Mucosa of descending colon (tissue), 3 donors: ENCODE data around the gene RIOK2. TPM values are rescaled to one million over a fixed set of nuclear protein-coding genes. Genes with fewer than 3 reads are reported as not detected.

Source experiments
- ATAC-seq: fragments of 200-7000 bp; cut with Tn5 transposase; one replicate; pipeline ENCODE4 v1.9.1; 2020; ENCODE audit warnings: mild to moderate bottlenecking, moderate library complexity
- DNase-seq, 3 donors: peaks; one replicate each; pipeline ENCODE4 v3.0.0-alpha.2; 2020
- H3K36me3 ChIP-seq: fragments of 200-600 bp; one replicate; pipeline ENCODE4 v1.8.0; 2021; ENCODE audit warnings: low read depth, mild to moderate bottlenecking
- H3K4me1 ChIP-seq: fragments of 200-600 bp; one replicate; pipeline ENCODE4 v1.8.0; 2021; ENCODE audit warnings: low read depth, mild to moderate bottlenecking
- H3K4me3 ChIP-seq: fragments of 200-600 bp; one replicate; pipeline ENCODE4 v1.8.0; 2021; ENCODE audit warnings: mild to moderate bottlenecking
- H3K9me3 ChIP-seq: fragments of 200-600 bp; one replicate; pipeline ENCODE4 v1.8.0; 2021; ENCODE audit warnings: mild to moderate bottlenecking
- CTCF ChIP-seq: fragments of 200-600 bp; IDR thresholded peaks from one replicate; pipeline ENCODE4 v1.8.0; 2022; ENCODE audit warnings: antibody characterized with exemption, mild to moderate bottlenecking
- intact Hi-C, 2 donors: fragments of 100-400 bp; cut with DNase I in 1 of 2; cut with micrococcal nuclease in 1 of 2; formaldehyde crosslinking; loops; one replicate each; pipeline versions ENCODE4 v1.11.0 to v1.11.1; 2022; cut with DNase I, micrococcal nuclease
- total RNA-seq, 3 donors: library from RNA; stranded (reverse); fragmentation: NEBNext Ultra II Directional in 2 of 3; extraction: Animal tissue kit (Norgen Biotek cat#: 25700) in 2 of 3; gene quantifications; one replicate each; pipeline versions ENCODE4 v1.2.1 to v1.2.4, GENCODE V29; 2021 to 2023
- donor health status: DM: no; HTN: no; CAD: no; lungs with moderate emphysema.
- donor health status: DM: no; HTN: no; CAD: no.
- donor health status: DM: no; HTN: yes; CAD: no.

The RIOK2 gene
- total RNA-seq, 3 donors from 2014 or later = 18.0 to 26.8 (median 21.3) TPM

DNA sequence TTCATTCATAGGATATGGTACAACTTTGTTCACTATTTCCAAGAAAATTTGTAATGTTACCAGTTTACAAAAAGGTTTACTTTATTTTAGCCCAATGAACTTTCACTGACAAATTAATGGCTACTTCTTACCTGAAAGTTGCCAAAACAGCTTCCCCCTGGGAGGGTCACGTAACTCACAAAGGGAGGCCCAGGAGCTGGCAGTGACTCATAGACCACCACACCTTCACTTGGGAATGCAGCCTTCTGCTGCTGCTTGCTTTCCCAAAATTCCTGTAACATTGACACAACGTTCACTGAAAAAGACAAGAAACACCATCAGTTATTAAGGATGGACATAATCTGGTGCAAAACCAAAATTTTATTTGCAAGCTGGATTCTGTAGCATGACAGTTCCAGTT lies 58.7 kb downstream of the RIOK2 start:
- H3K4me3 ChIP-seq = no peak overlapping the region
- intact Hi-C loops = no loop called here

GRCh38 chr5:97121848-97122247 lies 61.2 kb downstream of the RIOK2 start:
- intact Hi-C loops = no loop called here
- Histone ChIP-seq H3K4me3 (no peak overlapping the region), H3K9me3 (no peaks in the 10 kb centered on the region), H3K36me3 (no peaks in the 10 kb centered on the region), H3K4me1 (no peaks in the 10 kb centered on the region)
- no peak for TF ChIP-seq CTCF
- no peak for ATAC-seq
- no peak for DNase-seq

More for the DNA sequence above, 58.7 kb downstream of the RIOK2 start:
- H3K9me3 ChIP-seq = no peaks in the 10 kb centered on the region
- DNase-seq (no peak), ATAC-seq (no peak)
- no peaks in the 10 kb centered on the region for H3K36me3 ChIP-seq
- TF ChIP-seq CTCF = no peak
- H3K4me1 ChIP-seq = no peaks in the 10 kb centered on the region

- Histone ChIP-seq H3K4me1 (no peaks in the 10 kb centered on the region), H3K4me3 (no peak overlapping the region), H3K36me3 (no peaks in the 10 kb centered on the region), H3K9me3 (no peaks in the 10 kb centered on the region)
- DNase-seq (no peak), ATAC-seq (no peak)
- TF ChIP-seq CTCF = no peak
- intact Hi-C loops = no loop called here
Observed at GRCh38 chr5:97120195-97120594, 62.9 kb downstream of the RIOK2 start.

- H3K36me3 ChIP-seq = no peaks in the 10 kb centered on the region
- intact Hi-C loops = no loop called here
Observed at GRCh38 chr5:97119007-97119390, 64.0 kb downstream of the RIOK2 start.

DNA sequence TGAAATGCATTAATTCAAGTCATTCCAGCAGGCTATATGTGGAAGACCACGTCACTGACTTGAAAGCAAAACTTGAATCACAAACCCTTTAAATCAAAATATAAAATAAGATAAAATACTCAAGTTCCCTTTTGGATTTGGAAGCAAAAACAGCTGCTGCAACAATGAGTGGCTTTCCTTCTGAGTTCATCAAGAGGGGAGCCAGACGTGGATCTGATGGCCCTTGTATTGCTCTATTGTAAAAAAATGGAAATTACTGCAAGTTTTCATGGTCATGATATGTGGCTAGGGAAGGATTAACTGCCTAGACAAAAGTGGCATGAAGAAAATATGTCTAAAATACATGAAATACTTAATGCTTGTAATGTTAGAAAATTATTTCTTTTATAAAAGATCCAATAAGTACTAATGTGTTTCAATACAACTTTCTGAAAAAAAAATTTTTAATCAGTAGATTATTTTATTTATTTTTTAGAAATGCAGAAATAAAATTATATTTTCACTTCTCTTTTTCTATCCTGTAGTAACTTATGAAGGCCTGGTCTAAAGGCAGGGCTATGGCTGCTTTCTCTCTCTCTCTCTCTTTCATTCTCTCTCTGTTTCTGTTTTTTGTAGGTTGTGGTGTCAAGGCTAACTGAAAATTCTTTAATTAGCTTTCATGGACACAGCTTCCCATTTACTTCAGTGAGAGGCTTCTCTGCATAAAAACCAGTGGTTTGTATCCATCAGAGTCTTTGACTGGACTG lies 64.6 kb downstream of the RIOK2 start:
- Histone ChIP-seq H3K4me1 (no peaks in the 10 kb centered on the region), H3K4me3 (no peak overlapping the region), H3K36me3 (no peaks in the 10 kb centered on the region), H3K9me3 (no peaks in the 10 kb centered on the region)
- intact Hi-C loops = no loop called here
- TF ChIP-seq CTCF = no peak
- ATAC-seq = no peak
- DNase-seq = no peak

More at GRCh38 chr5:97119007-97119390, 64.0 kb downstream of the RIOK2 start:
- TF ChIP-seq CTCF = no peak
- ATAC-seq (no peak), DNase-seq (no peak)
- Histone ChIP-seq H3K4me1 (no peaks in the 10 kb centered on the region), H3K4me3 (no peak overlapping the region), H3K9me3 (no peaks in the 10 kb centered on the region)

DNA sequence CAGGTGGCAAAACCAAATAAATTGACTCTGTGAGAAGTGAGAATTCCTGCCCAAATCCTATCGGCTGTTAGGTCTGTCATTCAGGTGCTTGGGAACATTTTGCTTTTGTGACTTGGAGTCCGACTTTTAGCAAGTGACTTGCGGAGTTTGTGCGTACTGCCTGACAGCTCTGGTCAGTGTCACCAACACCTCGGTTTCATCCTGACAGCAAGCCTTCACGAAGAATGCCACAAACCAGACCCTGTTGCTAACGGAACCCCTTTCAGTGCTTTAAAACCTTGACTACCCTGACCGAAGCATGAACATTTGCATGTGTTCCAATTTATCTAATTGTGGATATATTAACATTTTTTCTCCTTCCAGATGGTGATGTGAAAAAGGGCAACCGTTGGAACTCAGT lies 67.1 kb downstream of the RIOK2 start:
- Histone ChIP-seq H3K36me3 (no peaks in the 10 kb centered on the region), H3K4me1 (peaks cover 7% of the 10 kb centered on the region), H3K4me3 (no peak overlapping the region), H3K9me3 (no peaks in the 10 kb centered on the region)
- DNase-seq (no peak), ATAC-seq (no peak)
- intact Hi-C loops = no loop called here
- no peak for TF ChIP-seq CTCF
